Astrocyte (in vitro differentiated cells and primary cell): ENCODE measurements around the gene SLC35A2. TPM values are rescaled to one million over a fixed set of nuclear protein-coding genes. Genes with fewer than 3 reads are reported as not detected.
A peak's percentile ranks its signal among the peaks of the same experiment; 100 is the strongest.

ENCODE experiments used
- DNase-seq: peaks from one replicate; pipeline ENCODE4 v3.0.0-alpha.2; 2010; ENCODE audit warnings: low read depth
- FAIRE-seq: peaks from 2 replicates; lab custom pipeline; 2011; peaks lifted over from hg19 to GRCh38; lab: Jason Lieb, UNC
- H2AFZ ChIP-seq: 2 replicates; pipeline ENCODE4 v1.6.0; 2012; ENCODE audit warnings: low read depth, low read length, inconsistent platforms
- H3K27ac ChIP-seq: 2 replicates; pipeline ENCODE4 v1.5.1; 2011; ENCODE audit warnings: low read depth, low read length, inconsistent platforms
- H3K27me3 ChIP-seq: 2 replicates; pipeline ENCODE4 v1.6.0; 2011; ENCODE audit warnings: low read length, inconsistent platforms; ENCODE audit not compliant: insufficient read depth
- H3K36me3 ChIP-seq: 2 replicates; pipeline ENCODE4 v1.5.1; 2011; ENCODE audit warnings: low read length, inconsistent platforms; ENCODE audit not compliant: insufficient read depth
- H3K4me1 ChIP-seq: 2 replicates; pipeline ENCODE4 v1.5.1; 2011; ENCODE audit warnings: low read length, inconsistent platforms; ENCODE audit not compliant: insufficient read depth
- H3K4me2 ChIP-seq: 2 replicates; pipeline ENCODE4 v1.6.0; 2012; ENCODE audit warnings: low read length, inconsistent platforms
- H3K4me3 ChIP-seq: 2 replicates; pipeline ENCODE4 v1.5.1; 2011; ENCODE audit warnings: low read depth, mild to moderate bottlenecking, low read length, inconsistent platforms; ENCODE audit not compliant: insufficient read depth
- H3K79me2 ChIP-seq: 2 replicates; pipeline ENCODE4 v1.6.0; 2012; ENCODE audit warnings: mild to moderate bottlenecking, low read length, inconsistent platforms; ENCODE audit not compliant: insufficient read depth
- H3K9ac ChIP-seq: 2 replicates; pipeline ENCODE4 v1.6.0; 2012; ENCODE audit warnings: mild to moderate bottlenecking, low read length, inconsistent platforms
- H3K9me3 ChIP-seq: 2 replicates; pipeline ENCODE4 v1.5.1; 2012; ENCODE audit warnings: low read depth, mild to moderate bottlenecking, low read length, inconsistent platforms; ENCODE audit not compliant: insufficient read depth
- H4K20me1 ChIP-seq: 2 replicates; pipeline ENCODE4 v1.6.0; 2012; ENCODE audit warnings: low read length, inconsistent platforms; ENCODE audit not compliant: insufficient read depth
- H3K27ac Mint-ChIP-seq: one replicate; pipeline ENCODE4 v1.8.0; 2021; ENCODE audit warnings: mild to moderate bottlenecking, mixed read lengths; ENCODE audit not compliant: unreplicated experiment
- H3K27me3 Mint-ChIP-seq: one replicate; pipeline ENCODE4 v1.8.0; 2021; ENCODE audit warnings: low read depth, mixed read lengths; ENCODE audit not compliant: unreplicated experiment
- H3K36me3 Mint-ChIP-seq: one replicate; pipeline ENCODE4 v1.8.0; 2021; ENCODE audit warnings: low read depth, mixed read lengths; ENCODE audit not compliant: unreplicated experiment
- H3K4me1 Mint-ChIP-seq: one replicate; pipeline ENCODE4 v1.8.0; 2021; ENCODE audit warnings: low read depth, mixed read lengths; ENCODE audit not compliant: unreplicated experiment
- H3K4me3 Mint-ChIP-seq: one replicate; pipeline ENCODE4 v1.8.0; 2021; ENCODE audit warnings: mild to moderate bottlenecking, moderate library complexity, mixed read lengths; ENCODE audit not compliant: unreplicated experiment
- H3K9me3 Mint-ChIP-seq: one replicate; pipeline ENCODE4 v1.8.0; 2021; ENCODE audit warnings: mild to moderate bottlenecking, mixed read lengths; ENCODE audit not compliant: unreplicated experiment
- EZH2 ChIP-seq: IDR thresholded peaks from 2 replicates; pipeline ENCODE4 v1.6.1; 2012; ENCODE audit warnings: mild to moderate bottlenecking, low read length, inconsistent platforms; ENCODE audit not compliant: insufficient read depth
- total RNA-seq: library from RNA; stranded (reverse); gene quantifications from 2 replicates; pipeline ENCODE4 v1.2.1, GENCODE V29; 2021
- TF ChIP-seq, protein P1 (sequence below): IDR thresholded peaks from 2 replicates; pipeline ENCODE4 v1.5.1; 2011; ENCODE audit warnings: low read depth, mild to moderate bottlenecking, inconsistent platforms, low read length, moderate library complexity; ENCODE audit not compliant: insufficient read depth

The SLC35A2 gene
- total RNA-seq, 1 donor from 2014 or later = 54.3 TPM

DNA sequence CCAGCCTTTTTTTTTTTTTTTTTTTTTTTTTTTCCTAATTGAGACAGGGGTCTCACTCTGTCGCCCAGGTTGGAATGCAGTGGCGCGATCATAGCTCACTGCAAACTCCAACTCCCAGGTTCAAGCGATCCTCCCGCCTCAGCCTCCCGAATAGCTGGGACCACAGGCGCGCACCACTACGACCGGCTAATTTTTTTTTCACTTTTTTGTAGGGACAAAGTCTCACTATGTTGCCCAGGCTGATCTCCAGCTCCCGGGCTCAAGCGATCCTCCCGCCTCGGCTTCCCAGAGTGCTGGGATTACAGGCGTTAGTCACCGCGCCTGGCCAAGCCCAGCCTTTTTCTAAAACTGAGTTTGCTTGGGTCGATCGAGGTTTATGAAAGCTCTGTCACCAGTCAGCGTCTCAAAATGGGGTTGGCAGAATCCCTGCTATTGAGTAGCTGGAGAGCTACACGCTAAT is 47.2 kb upstream of the SLC35A2 start:
- Histone ChIP-seq H4K20me1 (peaks cover 27% of the 10 kb centered on the region), H3K27me3 (no peaks in the 10 kb centered on the region), H2AFZ (peak overlapping the region; percentile 61), H3K36me3 (peaks cover 5% of the 10 kb centered on the region), H3K4me3 (peak overlapping the region; percentile 87), H3K9me3 (no peaks in the 10 kb centered on the region), H3K27ac (peak overlapping the region; percentile 100), H3K79me2 (peaks cover 36% of the 10 kb centered on the region), H3K4me1 (peaks cover 11% of the 10 kb centered on the region), H3K4me2 (peak overlapping the region; percentile 89), H3K9ac (peak overlapping the region; percentile 99)
- DNase-seq (peak; percentile 42), FAIRE-seq (no peak)
- peaks cover 6% of the 10 kb centered on the region for H3K4me1 Mint-ChIP-seq
- TF ChIP-seq, protein P1, sequence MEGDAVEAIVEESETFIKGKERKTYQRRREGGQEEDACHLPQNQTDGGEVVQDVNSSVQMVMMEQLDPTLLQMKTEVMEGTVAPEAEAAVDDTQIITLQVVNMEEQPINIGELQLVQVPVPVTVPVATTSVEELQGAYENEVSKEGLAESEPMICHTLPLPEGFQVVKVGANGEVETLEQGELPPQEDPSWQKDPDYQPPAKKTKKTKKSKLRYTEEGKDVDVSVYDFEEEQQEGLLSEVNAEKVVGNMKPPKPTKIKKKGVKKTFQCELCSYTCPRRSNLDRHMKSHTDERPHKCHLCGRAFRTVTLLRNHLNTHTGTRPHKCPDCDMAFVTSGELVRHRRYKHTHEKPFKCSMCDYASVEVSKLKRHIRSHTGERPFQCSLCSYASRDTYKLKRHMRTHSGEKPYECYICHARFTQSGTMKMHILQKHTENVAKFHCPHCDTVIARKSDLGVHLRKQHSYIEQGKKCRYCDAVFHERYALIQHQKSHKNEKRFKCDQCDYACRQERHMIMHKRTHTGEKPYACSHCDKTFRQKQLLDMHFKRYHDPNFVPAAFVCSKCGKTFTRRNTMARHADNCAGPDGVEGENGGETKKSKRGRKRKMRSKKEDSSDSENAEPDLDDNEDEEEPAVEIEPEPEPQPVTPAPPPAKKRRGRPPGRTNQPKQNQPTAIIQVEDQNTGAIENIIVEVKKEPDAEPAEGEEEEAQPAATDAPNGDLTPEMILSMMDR = no peak
- no peak for TF ChIP-seq EZH2
- peak overlapping the region; percentile 100 for H3K27ac Mint-ChIP-seq
- no peaks in the 10 kb centered on the region for H3K27me3 Mint-ChIP-seq
- no peaks in the 10 kb centered on the region for H3K9me3 Mint-ChIP-seq
- H3K4me3 Mint-ChIP-seq = peak overlapping the region; percentile 96
- peaks cover 3% of the 10 kb centered on the region for H3K36me3 Mint-ChIP-seq

DNA sequence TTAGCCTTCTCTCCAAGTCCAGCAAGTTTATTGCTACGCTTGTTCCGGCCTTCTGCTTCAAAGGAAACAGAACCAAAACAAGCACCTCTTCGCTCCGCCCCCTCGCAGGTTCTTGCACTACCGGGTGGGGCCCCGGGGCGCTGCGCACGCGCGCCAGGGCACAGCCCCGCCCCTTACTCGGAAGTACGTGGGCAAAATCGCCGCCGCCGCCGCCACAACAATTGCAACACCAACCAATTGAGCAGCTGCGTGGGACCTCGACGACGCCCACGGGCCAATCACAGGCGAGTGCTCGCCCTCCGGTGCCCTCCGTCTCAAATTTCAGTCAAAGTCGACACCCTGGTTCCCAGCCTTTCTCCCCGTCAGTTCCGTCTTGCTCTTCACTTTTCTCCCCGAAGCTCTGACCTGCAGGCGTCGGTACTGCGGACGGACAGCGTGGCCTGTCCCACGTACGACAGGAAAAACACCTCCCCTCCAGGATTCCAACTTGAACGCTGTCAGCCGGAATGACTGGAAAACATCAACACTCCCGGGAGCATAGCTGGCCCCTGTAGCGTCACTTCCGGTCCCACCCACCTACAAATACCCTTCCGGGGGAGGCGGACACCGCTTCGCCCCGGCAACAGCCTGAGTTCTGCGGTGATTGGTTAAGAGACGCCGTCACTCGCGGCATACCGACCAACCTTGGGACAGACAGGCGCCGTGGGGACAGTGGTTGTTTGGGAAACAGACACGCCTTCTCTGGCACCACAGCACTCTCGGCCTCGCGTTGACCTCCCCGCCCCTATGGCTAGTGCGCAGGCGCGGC is 46.6 kb upstream of the SLC35A2 start:
- Histone ChIP-seq H3K36me3 (peaks cover 5% of the 10 kb centered on the region), H3K4me2 (peak overlapping the region; percentile 89), H3K79me2 (peaks cover 42% of the 10 kb centered on the region), H3K4me1 (peaks cover 11% of the 10 kb centered on the region), H2AFZ (peak overlapping the region; percentile 83), H4K20me1 (peaks cover 34% of the 10 kb centered on the region), H3K9ac (peak overlapping the region; percentile 99), H3K4me3 (peak overlapping the region; percentile 87), H3K9me3 (no peaks in the 10 kb centered on the region), H3K27ac (peak overlapping the region; percentile 100), H3K27me3 (no peaks in the 10 kb centered on the region)
- Mint-ChIP-seq H3K27ac (peak overlapping the region; percentile 100), H3K4me1 (peaks cover 6% of the 10 kb centered on the region), H3K9me3 (no peaks in the 10 kb centered on the region), H3K36me3 (peaks cover 2% of the 10 kb centered on the region), H3K4me3 (peak overlapping the region; percentile 96), H3K27me3 (no peaks in the 10 kb centered on the region)
- no peak for TF ChIP-seq EZH2
- TF ChIP-seq, protein P1 = no peak
- DNase-seq (peak; percentile 92), FAIRE-seq (peak; percentile 98)

DNA sequence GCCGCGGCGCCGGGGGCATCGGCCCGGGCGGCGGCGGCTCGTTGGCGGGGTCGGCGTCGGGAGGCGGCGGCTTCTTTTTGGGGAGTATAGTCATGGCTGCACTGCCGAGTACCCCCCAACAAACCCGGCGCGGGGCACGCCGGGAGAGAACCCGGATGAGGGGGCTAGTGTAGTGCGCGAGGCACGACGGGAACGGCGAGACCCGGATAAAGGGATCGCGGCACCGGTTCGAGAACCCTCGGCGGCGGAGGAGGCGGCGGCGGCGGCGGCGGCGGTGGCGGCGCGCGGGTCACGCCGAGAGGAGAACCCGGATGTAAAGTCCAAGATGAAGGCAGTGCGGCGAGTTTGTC is 46.0 kb upstream of the SLC35A2 start, which contains the start of gene OTUD5:
TSS of gene OTUD5 (minus strand) at position 131 of the 350 bp plus-strand sequence. CDS start at position 94, 37 bp downstream.
- peaks cover 39% of the 10 kb centered on the region for H4K20me1 ChIP-seq
- peak within 1 kb of the TSS; percentile 100 for H3K27ac Mint-ChIP-seq
- peak within 1 kb of the TSS; percentile 83 for H2AFZ ChIP-seq
- DNase-seq (no peak), FAIRE-seq (no peak)
- no peaks in the 10 kb centered on the region for H3K9me3 ChIP-seq
- peak within 1 kb of the TSS; percentile 99 for H3K9ac ChIP-seq
- no peaks in the 10 kb centered on the region for H3K27me3 ChIP-seq
- H3K4me2 ChIP-seq = peak within 1 kb of the TSS; percentile 89
- peak within 1 kb of the TSS; percentile 100 for H3K27ac ChIP-seq
- H3K4me3 ChIP-seq = peak within 1 kb of the TSS; percentile 87
- peaks cover 7% of the 10 kb centered on the region for H3K4me1 Mint-ChIP-seq
- H3K27me3 Mint-ChIP-seq = no peaks in the 10 kb centered on the region
- peak within 1 kb of the TSS; percentile 96 for H3K4me3 Mint-ChIP-seq
- TF ChIP-seq EZH2 = no peak
- TF ChIP-seq, protein P1 = no peak
- peaks cover 11% of the 10 kb centered on the region for H3K4me1 ChIP-seq
- no peaks in the 10 kb centered on the region for H3K9me3 Mint-ChIP-seq
- peaks cover 5% of the 10 kb centered on the region for H3K36me3 ChIP-seq
- H3K79me2 ChIP-seq = peaks cover 48% of the 10 kb centered on the region
- peaks cover 2% of the 10 kb centered on the region for H3K36me3 Mint-ChIP-seq
